WTC11 (cell line): ENCODE results near the gene AP3B2. TPM values are rescaled to one million over a fixed set of nuclear protein-coding genes. Genes with fewer than 3 reads are reported as not detected.

ENCODE experiments used
- ATAC-seq: fragments of 200-7000 bp; cut with Tn5 transposase; 2 replicates; pipeline ENCODE4 v1.10.0; 2021; ENCODE audit warnings: mild to moderate bottlenecking, moderate library complexity
- CTCF ChIA-PET: fragments of 300-600 bp; sonication (Branson Sonifier 250); formaldehyde crosslinking; loops from one replicate; lab custom pipeline; 2021; ENCODE audit warnings: antibody characterized with exemption; lab: Charles Lee
- POLR2A ChIA-PET: fragments of 350-600 bp; sonication (Branson Sonifier 250); formaldehyde crosslinking; loops from one replicate; lab custom pipeline; 2021; ENCODE audit warnings: antibody characterized with exemption; lab: Charles Lee
- DNase-seq: peaks from one replicate; pipeline ENCODE4 v3.0.0; 2021; ENCODE audit warnings: low spot score
- H3K27ac Mint-ChIP-seq: 2 replicates; pipeline ENCODE4 v1.8.0; 2021; ENCODE audit warnings: mixed read lengths
- H3K27me3 Mint-ChIP-seq: 2 replicates; pipeline ENCODE4 v1.8.0; 2021; ENCODE audit warnings: low read depth, mild to moderate bottlenecking, moderate library complexity, mixed read lengths
- H3K36me3 Mint-ChIP-seq: 2 replicates; pipeline ENCODE4 v1.8.0; 2021; ENCODE audit warnings: mixed read lengths
- H3K4me1 Mint-ChIP-seq: 2 replicates; pipeline ENCODE4 v1.8.0; 2022; ENCODE audit warnings: mixed read lengths
- H3K4me3 Mint-ChIP-seq: 2 replicates; pipeline ENCODE4 v1.8.0; 2021; ENCODE audit warnings: mild to moderate bottlenecking, moderate library complexity, mixed read lengths
- H3K9me3 Mint-ChIP-seq: 2 replicates; pipeline ENCODE4 v1.8.0; 2021; ENCODE audit warnings: mixed read lengths
- ELF4 ChIP-seq: sonication (generic); formaldehyde crosslinking; IDR thresholded peaks from 2 replicates; pipeline ENCODE4 v1.8.1; 2022; ENCODE audit warnings: low read depth, mild to moderate bottlenecking, moderate library complexity, missing genetic modification reagents
- GRHL2 ChIP-seq: fragments of 250-450 bp; sonication (Bioruptor Pico); IDR thresholded peaks from 2 replicates; pipeline ENCODE4 v1.8.0; 2022; ENCODE audit warnings: mild to moderate bottlenecking, moderate library complexity; ENCODE audit not compliant: insufficient replicate concordance, severe bottlenecking
- JAZF1 ChIP-seq: fragments of 250-450 bp; sonication (Bioruptor Pico); IDR thresholded peaks from 2 replicates; pipeline ENCODE4 v1.9.0; 2021; ENCODE audit warnings: moderate library complexity, mild to moderate bottlenecking, inconsistent platforms
- KAT7 ChIP-seq: sonication (generic); formaldehyde crosslinking; IDR thresholded peaks from 2 replicates; pipeline ENCODE4 v1.8.1; 2023; ENCODE audit warnings: missing genetic modification reagents, mild to moderate bottlenecking, borderline replicate concordance
- NFE2L1 ChIP-seq: sonication (generic); formaldehyde crosslinking; IDR thresholded peaks from 2 replicates; pipeline ENCODE4 v1.8.1; 2023; ENCODE audit warnings: missing genetic modification reagents
- NFYB ChIP-seq: sonication (generic); formaldehyde crosslinking; conservative IDR thresholded peaks from 2 replicates; pipeline ENCODE4 v1.8.0; 2022; ENCODE audit warnings: low read depth, missing genetic modification reagents
- PRRX2 ChIP-seq: fragments of 250-450 bp; sonication (Bioruptor Pico); IDR thresholded peaks from 2 replicates; pipeline ENCODE4 v1.8.0; 2021; ENCODE audit warnings: mild to moderate bottlenecking
- RELA ChIP-seq: sonication (generic); formaldehyde crosslinking; IDR thresholded peaks from 2 replicates; pipeline ENCODE4 v1.8.1; 2022; ENCODE audit warnings: missing genetic modification reagents, mild to moderate bottlenecking, borderline replicate concordance
- ZNF423 ChIP-seq: fragments of 250-450 bp; sonication (Bioruptor Pico); IDR thresholded peaks from 2 replicates; pipeline ENCODE4 v2.1.2; 2022; ENCODE audit warnings: mild to moderate bottlenecking, moderate library complexity
- total RNA-seq: library from RNA; stranded (reverse); gene quantifications from 3 replicates; pipeline ENCODE4 v1.2.3, GENCODE V29; 2021
- TF ChIP-seq, protein P1 (sequence below): fragments of 200-600 bp; IDR thresholded peaks from 2 replicates; pipeline ENCODE4 v1.8.0; 2022; ENCODE audit warnings: antibody characterized with exemption
- TF ChIP-seq, protein P2 (sequence below): sonication (generic); formaldehyde crosslinking; IDR thresholded peaks from 2 replicates; pipeline ENCODE4 v1.8.0; 2022; ENCODE audit warnings: mild to moderate bottlenecking, missing genetic modification reagents
- TF ChIP-seq, protein P3 (sequence below): sonication (generic); formaldehyde crosslinking; IDR thresholded peaks from 2 replicates; pipeline ENCODE4 v1.8.1; 2023; ENCODE audit warnings: mild to moderate bottlenecking, missing genetic modification reagents, borderline replicate concordance
- TF ChIP-seq, protein P4 (sequence below): sonication (generic); formaldehyde crosslinking; IDR thresholded peaks from 2 replicates; pipeline ENCODE4 v1.8.1; 2022; ENCODE audit warnings: missing genetic modification reagents, borderline replicate concordance
- TF ChIP-seq, protein P5 (sequence below): sonication (generic); formaldehyde crosslinking; IDR thresholded peaks from 2 replicates; pipeline ENCODE4 v1.8.1; 2022; ENCODE audit warnings: low read depth, missing genetic modification reagents, borderline replicate concordance
- TF ChIP-seq, protein P6 (sequence below): sonication (generic); formaldehyde crosslinking; IDR thresholded peaks from 2 replicates; pipeline ENCODE4 v1.8.1; 2023; ENCODE audit warnings: mild to moderate bottlenecking, missing genetic modification reagents

AP3B2 gene
- total RNA-seq, 1 experiment from 2014 or later, result 17.7 TPM

DNA sequence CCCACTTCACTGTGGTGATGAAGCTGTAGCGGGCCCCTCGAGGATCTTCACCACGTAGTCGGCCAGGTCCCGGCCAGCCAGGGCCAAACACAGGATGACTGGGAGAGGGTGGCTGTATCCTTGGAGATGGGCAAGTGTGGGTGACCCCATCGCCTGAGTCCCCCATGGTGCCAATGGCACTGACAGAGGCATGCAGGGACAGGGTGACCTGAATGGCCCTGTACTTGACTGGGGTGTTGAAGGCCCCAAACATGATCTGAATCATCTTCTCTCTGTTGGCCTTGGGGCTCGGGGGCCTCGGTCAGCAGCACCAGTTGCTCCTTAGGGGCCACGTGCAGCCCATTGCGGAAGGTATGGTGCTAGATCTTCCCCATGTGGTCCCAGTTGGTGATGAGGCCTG is 17.1 kb upstream of the AP3B2 start (continued):
- TF ChIP-seq, protein P1, sequence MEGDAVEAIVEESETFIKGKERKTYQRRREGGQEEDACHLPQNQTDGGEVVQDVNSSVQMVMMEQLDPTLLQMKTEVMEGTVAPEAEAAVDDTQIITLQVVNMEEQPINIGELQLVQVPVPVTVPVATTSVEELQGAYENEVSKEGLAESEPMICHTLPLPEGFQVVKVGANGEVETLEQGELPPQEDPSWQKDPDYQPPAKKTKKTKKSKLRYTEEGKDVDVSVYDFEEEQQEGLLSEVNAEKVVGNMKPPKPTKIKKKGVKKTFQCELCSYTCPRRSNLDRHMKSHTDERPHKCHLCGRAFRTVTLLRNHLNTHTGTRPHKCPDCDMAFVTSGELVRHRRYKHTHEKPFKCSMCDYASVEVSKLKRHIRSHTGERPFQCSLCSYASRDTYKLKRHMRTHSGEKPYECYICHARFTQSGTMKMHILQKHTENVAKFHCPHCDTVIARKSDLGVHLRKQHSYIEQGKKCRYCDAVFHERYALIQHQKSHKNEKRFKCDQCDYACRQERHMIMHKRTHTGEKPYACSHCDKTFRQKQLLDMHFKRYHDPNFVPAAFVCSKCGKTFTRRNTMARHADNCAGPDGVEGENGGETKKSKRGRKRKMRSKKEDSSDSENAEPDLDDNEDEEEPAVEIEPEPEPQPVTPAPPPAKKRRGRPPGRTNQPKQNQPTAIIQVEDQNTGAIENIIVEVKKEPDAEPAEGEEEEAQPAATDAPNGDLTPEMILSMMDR, result no peak
- TF ChIP-seq, protein P2, sequence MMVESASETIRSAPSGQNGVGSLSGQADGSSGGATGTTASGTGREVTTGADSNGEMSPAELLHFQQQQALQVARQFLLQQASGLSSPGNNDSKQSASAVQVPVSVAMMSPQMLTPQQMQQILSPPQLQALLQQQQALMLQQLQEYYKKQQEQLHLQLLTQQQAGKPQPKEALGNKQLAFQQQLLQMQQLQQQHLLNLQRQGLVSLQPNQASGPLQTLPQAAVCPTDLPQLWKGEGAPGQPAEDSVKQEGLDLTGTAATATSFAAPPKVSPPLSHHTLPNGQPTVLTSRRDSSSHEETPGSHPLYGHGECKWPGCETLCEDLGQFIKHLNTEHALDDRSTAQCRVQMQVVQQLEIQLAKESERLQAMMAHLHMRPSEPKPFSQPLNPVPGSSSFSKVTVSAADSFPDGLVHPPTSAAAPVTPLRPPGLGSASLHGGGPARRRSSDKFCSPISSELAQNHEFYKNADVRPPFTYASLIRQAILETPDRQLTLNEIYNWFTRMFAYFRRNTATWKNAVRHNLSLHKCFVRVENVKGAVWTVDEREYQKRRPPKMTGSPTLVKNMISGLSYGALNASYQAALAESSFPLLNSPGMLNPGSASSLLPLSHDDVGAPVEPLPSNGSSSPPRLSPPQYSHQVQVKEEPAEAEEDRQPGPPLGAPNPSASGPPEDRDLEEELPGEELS, result no peak

DNA sequence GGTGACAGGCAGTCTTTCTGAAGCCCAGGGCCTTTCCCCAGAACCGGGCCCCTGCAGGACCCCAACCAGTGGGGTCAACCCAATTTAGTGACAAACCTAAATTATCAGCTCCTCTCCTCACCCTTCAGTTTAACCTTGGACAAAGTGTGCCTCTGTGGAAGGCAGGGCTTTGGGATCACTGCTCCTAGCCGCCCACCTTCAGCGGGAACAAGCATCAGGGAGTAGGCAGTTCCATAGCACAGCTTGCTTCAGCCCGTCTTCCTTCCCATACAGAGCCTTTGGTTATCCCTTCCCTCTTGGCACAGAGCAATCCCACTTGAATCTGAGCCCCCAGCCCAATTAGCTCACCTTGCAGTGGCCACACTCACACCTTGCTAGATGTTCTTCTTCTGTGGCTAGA is 5.3 kb upstream of the AP3B2 start:
- peaks cover 30% of the 10 kb centered on the region for H3K27me3 Mint-ChIP-seq
- TF ChIP-seq JAZF1 (no peak), PRRX2 (no peak), KAT7 (CRISPR knock-in tag) (no peak), ELF4 (CRISPR knock-in tag) (no peak), NFYB (no peak), RELA (CRISPR knock-in tag) (no peak), NFE2L1 (CRISPR knock-in tag) (no peak), GRHL2 (CRISPR knock-in tag) (no peak), ZNF423 (no peak)
- TF ChIP-seq, protein P3, sequence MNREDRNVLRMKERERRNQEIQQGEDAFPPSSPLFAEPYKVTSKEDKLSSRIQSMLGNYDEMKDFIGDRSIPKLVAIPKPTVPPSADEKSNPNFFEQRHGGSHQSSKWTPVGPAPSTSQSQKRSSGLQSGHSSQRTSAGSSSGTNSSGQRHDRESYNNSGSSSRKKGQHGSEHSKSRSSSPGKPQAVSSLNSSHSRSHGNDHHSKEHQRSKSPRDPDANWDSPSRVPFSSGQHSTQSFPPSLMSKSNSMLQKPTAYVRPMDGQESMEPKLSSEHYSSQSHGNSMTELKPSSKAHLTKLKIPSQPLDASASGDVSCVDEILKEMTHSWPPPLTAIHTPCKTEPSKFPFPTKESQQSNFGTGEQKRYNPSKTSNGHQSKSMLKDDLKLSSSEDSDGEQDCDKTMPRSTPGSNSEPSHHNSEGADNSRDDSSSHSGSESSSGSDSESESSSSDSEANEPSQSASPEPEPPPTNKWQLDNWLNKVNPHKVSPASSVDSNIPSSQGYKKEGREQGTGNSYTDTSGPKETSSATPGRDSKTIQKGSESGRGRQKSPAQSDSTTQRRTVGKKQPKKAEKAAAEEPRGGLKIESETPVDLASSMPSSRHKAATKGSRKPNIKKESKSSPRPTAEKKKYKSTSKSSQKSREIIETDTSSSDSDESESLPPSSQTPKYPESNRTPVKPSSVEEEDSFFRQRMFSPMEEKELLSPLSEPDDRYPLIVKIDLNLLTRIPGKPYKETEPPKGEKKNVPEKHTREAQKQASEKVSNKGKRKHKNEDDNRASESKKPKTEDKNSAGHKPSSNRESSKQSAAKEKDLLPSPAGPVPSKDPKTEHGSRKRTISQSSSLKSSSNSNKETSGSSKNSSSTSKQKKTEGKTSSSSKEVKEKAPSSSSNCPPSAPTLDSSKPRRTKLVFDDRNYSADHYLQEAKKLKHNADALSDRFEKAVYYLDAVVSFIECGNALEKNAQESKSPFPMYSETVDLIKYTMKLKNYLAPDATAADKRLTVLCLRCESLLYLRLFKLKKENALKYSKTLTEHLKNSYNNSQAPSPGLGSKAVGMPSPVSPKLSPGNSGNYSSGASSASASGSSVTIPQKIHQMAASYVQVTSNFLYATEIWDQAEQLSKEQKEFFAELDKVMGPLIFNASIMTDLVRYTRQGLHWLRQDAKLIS (CRISPR knock-in tag), result no peak
- TF ChIP-seq, protein P4, sequence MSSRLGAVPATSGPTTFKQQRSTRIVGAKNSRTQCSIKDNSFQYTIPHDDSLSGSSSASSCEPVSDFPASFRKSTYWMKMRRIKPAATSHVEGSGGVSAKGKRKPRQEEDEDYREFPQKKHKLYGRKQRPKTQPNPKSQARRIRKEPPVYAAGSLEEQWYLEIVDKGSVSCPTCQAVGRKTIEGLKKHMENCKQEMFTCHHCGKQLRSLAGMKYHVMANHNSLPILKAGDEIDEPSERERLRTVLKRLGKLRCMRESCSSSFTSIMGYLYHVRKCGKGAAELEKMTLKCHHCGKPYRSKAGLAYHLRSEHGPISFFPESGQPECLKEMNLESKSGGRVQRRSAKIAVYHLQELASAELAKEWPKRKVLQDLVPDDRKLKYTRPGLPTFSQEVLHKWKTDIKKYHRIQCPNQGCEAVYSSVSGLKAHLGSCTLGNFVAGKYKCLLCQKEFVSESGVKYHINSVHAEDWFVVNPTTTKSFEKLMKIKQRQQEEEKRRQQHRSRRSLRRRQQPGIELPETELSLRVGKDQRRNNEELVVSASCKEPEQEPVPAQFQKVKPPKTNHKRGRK, result no peak
- TF ChIP-seq, protein P5, sequence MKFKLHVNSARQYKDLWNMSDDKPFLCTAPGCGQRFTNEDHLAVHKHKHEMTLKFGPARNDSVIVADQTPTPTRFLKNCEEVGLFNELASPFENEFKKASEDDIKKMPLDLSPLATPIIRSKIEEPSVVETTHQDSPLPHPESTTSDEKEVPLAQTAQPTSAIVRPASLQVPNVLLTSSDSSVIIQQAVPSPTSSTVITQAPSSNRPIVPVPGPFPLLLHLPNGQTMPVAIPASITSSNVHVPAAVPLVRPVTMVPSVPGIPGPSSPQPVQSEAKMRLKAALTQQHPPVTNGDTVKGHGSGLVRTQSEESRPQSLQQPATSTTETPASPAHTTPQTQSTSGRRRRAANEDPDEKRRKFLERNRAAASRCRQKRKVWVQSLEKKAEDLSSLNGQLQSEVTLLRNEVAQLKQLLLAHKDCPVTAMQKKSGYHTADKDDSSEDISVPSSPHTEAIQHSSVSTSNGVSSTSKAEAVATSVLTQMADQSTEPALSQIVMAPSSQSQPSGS (CRISPR knock-in tag), result no peak
- TF ChIP-seq, protein P6, sequence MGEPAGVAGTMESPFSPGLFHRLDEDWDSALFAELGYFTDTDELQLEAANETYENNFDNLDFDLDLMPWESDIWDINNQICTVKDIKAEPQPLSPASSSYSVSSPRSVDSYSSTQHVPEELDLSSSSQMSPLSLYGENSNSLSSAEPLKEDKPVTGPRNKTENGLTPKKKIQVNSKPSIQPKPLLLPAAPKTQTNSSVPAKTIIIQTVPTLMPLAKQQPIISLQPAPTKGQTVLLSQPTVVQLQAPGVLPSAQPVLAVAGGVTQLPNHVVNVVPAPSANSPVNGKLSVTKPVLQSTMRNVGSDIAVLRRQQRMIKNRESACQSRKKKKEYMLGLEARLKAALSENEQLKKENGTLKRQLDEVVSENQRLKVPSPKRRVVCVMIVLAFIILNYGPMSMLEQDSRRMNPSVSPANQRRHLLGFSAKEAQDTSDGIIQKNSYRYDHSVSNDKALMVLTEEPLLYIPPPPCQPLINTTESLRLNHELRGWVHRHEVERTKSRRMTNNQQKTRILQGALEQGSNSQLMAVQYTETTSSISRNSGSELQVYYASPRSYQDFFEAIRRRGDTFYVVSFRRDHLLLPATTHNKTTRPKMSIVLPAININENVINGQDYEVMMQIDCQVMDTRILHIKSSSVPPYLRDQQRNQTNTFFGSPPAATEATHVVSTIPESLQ (CRISPR knock-in tag), result no peak
- TF ChIP-seq, all 79 proteins: peak for 0
- Mint-ChIP-seq H3K4me3 (no peak overlapping the region), H3K27ac (no peak overlapping the region), H3K36me3 (peaks cover 14% of the 10 kb centered on the region), H3K4me1 (peaks cover 6% of the 10 kb centered on the region), H3K9me3 (peaks cover 28% of the 10 kb centered on the region)
- ATAC-seq (no peak), DNase-seq (no peak)
- ChIA-PET POLR2A (no interaction called here), CTCF (no interaction called here)
